Endodermal cell (in vitro differentiated cells): ENCODE data around the gene MAPK9. TPM values are rescaled to one million over a fixed set of nuclear protein-coding genes. Genes with fewer than 3 reads are reported as not detected.

Experiments
- DNase-seq: peaks from one replicate; pipeline ENCODE4 v3.0.0-alpha.2; 2017
- H3K27ac ChIP-seq: 2 replicates; pipeline ENCODE4 v1.5.1; 2013; ENCODE audit warnings: mild to moderate bottlenecking, low read depth, low read length, moderate library complexity
- H3K27me3 ChIP-seq: 2 replicates; pipeline ENCODE4 v1.6.1; 2013; ENCODE audit warnings: mild to moderate bottlenecking, low read length, moderate library complexity; ENCODE audit not compliant: insufficient read depth, control insufficient read depth, poor library complexity, severe bottlenecking
- H3K36me3 ChIP-seq: 2 replicates; pipeline ENCODE4 v1.7.0; 2013; ENCODE audit warnings: mild to moderate bottlenecking, low read length, moderate library complexity; ENCODE audit not compliant: control insufficient read depth, insufficient read depth
- H3K4me1 ChIP-seq: one replicate; pipeline ENCODE4 v1.7.0; 2013; ENCODE audit warnings: low read length; ENCODE audit not compliant: control insufficient read depth, insufficient read depth
- H3K4me3 ChIP-seq: 2 replicates; pipeline ENCODE4 v1.5.1; 2013; ENCODE audit warnings: mild to moderate bottlenecking, low read length, moderate library complexity
- H3K9ac ChIP-seq: 2 replicates; pipeline ENCODE4 v1.6.1; 2013; ENCODE audit warnings: mild to moderate bottlenecking, low read length, moderate library complexity; ENCODE audit not compliant: poor library complexity, severe bottlenecking; ENCODE audit errors: extremely low read depth
- H3K9me3 ChIP-seq: 2 replicates; pipeline ENCODE4 v1.6.1; 2013; ENCODE audit warnings: mild to moderate bottlenecking, low read length, moderate library complexity; ENCODE audit not compliant: control insufficient read depth
- H3K27ac Mint-ChIP-seq: 2 replicates; pipeline ENCODE4 v1.8.0; 2020; ENCODE audit warnings: mixed read lengths
- H3K27me3 Mint-ChIP-seq: 2 replicates; pipeline ENCODE4 v1.8.0; 2021; ENCODE audit warnings: mild to moderate bottlenecking, mixed read lengths; ENCODE audit not compliant: insufficient read depth
- H3K36me3 Mint-ChIP-seq: 2 replicates; pipeline ENCODE4 v1.8.0; 2020; ENCODE audit warnings: low read depth, mixed read lengths
- H3K4me1 Mint-ChIP-seq: 2 replicates; pipeline ENCODE4 v1.8.0; 2020; ENCODE audit warnings: mixed read lengths
- H3K4me3 Mint-ChIP-seq: 2 replicates; pipeline ENCODE4 v1.8.0; 2020; ENCODE audit warnings: mild to moderate bottlenecking, moderate library complexity, mixed read lengths
- H3K9me3 Mint-ChIP-seq: 2 replicates; pipeline ENCODE4 v1.8.0; 2020; ENCODE audit warnings: mild to moderate bottlenecking, mixed read lengths
- CTCF ChIP-seq: fragments of 200-600 bp; sonication (generic); conservative IDR thresholded peaks from 2 replicates; pipeline ENCODE4 v1.5.0; 2021; ENCODE audit warnings: antibody characterized with exemption, mild to moderate bottlenecking
- WGBS, 2 experiments: methylation state at CpG; one replicate each; pipeline versions ENCODE4 v1.1.5 to v1.1.7; 2013; ENCODE audit warnings: missing lambda C conversion rate in 2 of 2, mixed read lengths in 1 of 2; ENCODE audit not compliant: insufficient coverage in 1 of 2, insufficient read length in 1 of 2; 5-methylcytosine and 5-hydroxymethylcytosine counted together
- long read RNA-seq, 4 experiments: library from polyadenylated mRNA in 2 of 4; library from RNA in 1 of 4; library from capped mRNA in 1 of 4; stranded (forward) in 3 of 4; unstranded in 1 of 4; transcript quantifications; one replicate each; pipeline ENCODE4 v2.0.0, GENCODE V29; 2020 to 2021; ENCODE audit warnings: inconsistent platforms in 1 of 4
- polyA plus RNA-seq, 2 experiments: library from polyadenylated mRNA; stranded (reverse); fragments of 50-300 nt; gene quantifications; one replicate each; pipeline ENCODE4 v1.2.3, GENCODE V29; 2013
- total RNA-seq, 2 donors: library from RNA; stranded (reverse); fragmentation: NEBNext Ultra II Directional in 1 of 2; extraction: Animal tissue kit (Norgen Biotek cat#: 25700) in 1 of 2; gene quantifications; 2 replicates in 1 of 2; 3 replicates in 1 of 2; pipeline ENCODE4 v1.2.1, GENCODE V29; 2021

Gene MAPK9
- total RNA-seq = 10 to 100 TPM; 45.6 to 51.8 TPM
- 27.7 TPM for polyA plus RNA-seq (2013, experiment 1 of 2)
- polyA plus RNA-seq (2013, experiment 2 of 2) = 26.4 TPM
- long read RNA-seq, experiment 1, full-length matches to known transcripts = 6 of 18 reads
- long read RNA-seq, experiment 1, partial matches to known transcripts = 4 of 18 reads
- long read RNA-seq, experiment 1, other reads (novel, unspliced or antisense) = 8 of 18 reads
- long read RNA-seq, experiment 2, full-length matches to known transcripts = 107 of 143 reads
- long read RNA-seq, experiment 2, partial matches to known transcripts = 7 of 143 reads
- long read RNA-seq, experiment 2, other reads (novel, unspliced or antisense) = 29 of 143 reads
- long read RNA-seq, experiment 3, full-length matches to known transcripts = 5 of 13 reads
- long read RNA-seq, experiment 3, partial matches to known transcripts = 0 of 13 reads
- long read RNA-seq, experiment 3, other reads (novel, unspliced or antisense) = 8 of 13 reads
- long read RNA-seq, experiment 4, full-length matches to known transcripts = 1 of 8 reads
- long read RNA-seq, experiment 4, partial matches to known transcripts = 6 of 8 reads
- long read RNA-seq, experiment 4, other reads (novel, unspliced or antisense) = 1 of 8 reads

GRCh38 chr5:180291943-180292831 lies at the start of gene MAPK9:
MAPK9 (minus strand) TSS chr5:180292083; CDS start chr5:180280561, 11,522 bp downstream.
- peak within 1 kb of the TSS; percentile 80 for H3K9ac ChIP-seq
- WGBS, 2 experiments = 0% methylated on average over 24 to 120 of the region's 122 CpGs
- peaks cover 39% of the 10 kb centered on the region for H3K4me1 Mint-ChIP-seq
- peak within 1 kb of the TSS; percentile 52 for H3K27ac ChIP-seq
- peaks cover 28% of the 10 kb centered on the region for H3K36me3 Mint-ChIP-seq
- H3K27me3 Mint-ChIP-seq = no peaks in the 10 kb centered on the region
- no peaks in the 10 kb centered on the region for H3K9me3 ChIP-seq
- H3K27ac Mint-ChIP-seq = peak within 1 kb of the TSS; percentile 94
- H3K36me3 ChIP-seq = peaks cover 13% of the 10 kb centered on the region
- DNase-seq = peak; percentile 94
- H3K4me1 ChIP-seq = no peaks in the 10 kb centered on the region
- no peaks in the 10 kb centered on the region for H3K9me3 Mint-ChIP-seq
- peak within 1 kb of the TSS; percentile 87 for H3K4me3 Mint-ChIP-seq
- H3K4me3 ChIP-seq = peak within 1 kb of the TSS; percentile 86
- no peak for TF ChIP-seq CTCF
- H3K27me3 ChIP-seq = no peaks in the 10 kb centered on the region

- 92 to 97% methylated on average over 5 to 8 of the region's 8 CpGs for WGBS, 2 experiments
- Histone ChIP-seq H3K36me3 (peaks cover 14% of the 10 kb centered on the region), H3K9ac (no peak overlapping the region), H3K27ac (no peak overlapping the region), H3K9me3 (no peaks in the 10 kb centered on the region), H3K27me3 (no peaks in the 10 kb centered on the region), H3K4me1 (peaks cover 12% of the 10 kb centered on the region), H3K4me3 (no peak overlapping the region)
- peak; percentile 35 for DNase-seq
- Mint-ChIP-seq H3K4me1 (peaks cover 9% of the 10 kb centered on the region), H3K4me3 (no peak overlapping the region), H3K27me3 (peaks cover 2% of the 10 kb centered on the region), H3K36me3 (peaks cover 11% of the 10 kb centered on the region), H3K27ac (no peak overlapping the region), H3K9me3 (peaks cover 2% of the 10 kb centered on the region)
- no peak for TF ChIP-seq CTCF
These were observed 49.7 kb upstream of the MAPK9 start for GRCh38 chr5:180341595-180341994.

GRCh38 chr5:180340856-180341255 lies 49.0 kb upstream of the MAPK9 start:
- H3K4me3 ChIP-seq = no peak overlapping the region
- 94% methylated on average over 4 to 9 of the region's 9 CpGs for WGBS, 2 experiments
- Mint-ChIP-seq H3K9me3 (peaks cover 2% of the 10 kb centered on the region), H3K4me1 (peaks cover 9% of the 10 kb centered on the region), H3K36me3 (peaks cover 16% of the 10 kb centered on the region), H3K4me3 (no peak overlapping the region), H3K27me3 (no peaks in the 10 kb centered on the region), H3K27ac (no peak overlapping the region)
- no peak overlapping the region for H3K27ac ChIP-seq
- H3K36me3 ChIP-seq = peaks cover 20% of the 10 kb centered on the region
- DNase-seq = peak; percentile 42
- no peaks in the 10 kb centered on the region for H3K27me3 ChIP-seq
- no peaks in the 10 kb centered on the region for H3K9me3 ChIP-seq
- no peak for TF ChIP-seq CTCF
- H3K4me1 ChIP-seq = peaks cover 12% of the 10 kb centered on the region
- H3K9ac ChIP-seq = no peak overlapping the region
